GM21825 (cell line): ENCODE data around the gene AP1M1.
"Not testable (repeated sequence)": the region's sequence is repeated elsewhere in the genome, so short reads cannot be mapped to it uniquely, and the experiment has no call there.

ENCODE experiments used
- ATAC-seq: cut with Tn5 transposase; IDR thresholded peaks from one replicate; pipeline ENCODE4 v1.9.1; 2021; ENCODE audit warnings: mild to moderate bottlenecking, moderate library complexity; ENCODE audit not compliant: unreplicated experiment

Gene AP1M1

DNA sequence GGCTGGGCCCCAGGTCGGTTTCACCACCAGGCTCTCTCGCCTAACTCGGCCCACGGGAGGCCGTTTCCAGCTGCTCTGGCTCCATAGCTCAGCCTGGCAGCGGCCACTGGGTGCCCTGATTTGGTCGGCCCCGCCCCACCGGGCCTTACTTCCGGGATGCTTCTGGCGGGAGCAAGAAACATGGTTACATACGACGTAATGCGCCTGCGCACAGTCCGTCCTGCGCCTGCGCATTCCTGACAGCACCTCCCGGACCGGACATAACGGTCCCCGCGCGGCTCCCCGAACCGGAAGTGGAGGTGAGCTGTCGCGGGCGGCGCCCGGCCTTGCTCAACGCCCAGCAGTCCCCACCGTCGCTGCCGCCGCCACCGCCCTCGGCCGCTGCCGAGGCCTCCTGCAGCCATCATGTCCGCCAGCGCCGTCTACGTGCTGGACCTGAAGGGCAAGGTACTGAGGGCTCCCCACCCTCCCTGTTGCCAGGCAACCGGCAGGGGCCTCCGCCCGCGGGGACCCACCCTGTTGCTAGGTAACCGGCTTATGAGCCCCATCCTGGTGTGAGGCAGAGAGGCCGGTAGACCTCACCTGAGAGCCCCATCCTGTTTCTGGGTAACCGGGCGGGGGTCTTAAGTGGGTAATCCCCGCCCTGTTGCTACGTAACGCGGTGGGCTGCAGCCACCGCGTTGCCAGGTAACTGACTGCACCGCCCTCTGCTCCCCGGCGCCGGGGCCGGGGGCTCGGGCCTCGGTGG lies at the start of gene AP1M1:
Gene AP1M1 (plus strand): TSS at position 290 of the 748 bp plus-strand sequence. CDS start 116 bp downstream, at position 406.
- ATAC-seq, result peak; percentile 71

DNA sequence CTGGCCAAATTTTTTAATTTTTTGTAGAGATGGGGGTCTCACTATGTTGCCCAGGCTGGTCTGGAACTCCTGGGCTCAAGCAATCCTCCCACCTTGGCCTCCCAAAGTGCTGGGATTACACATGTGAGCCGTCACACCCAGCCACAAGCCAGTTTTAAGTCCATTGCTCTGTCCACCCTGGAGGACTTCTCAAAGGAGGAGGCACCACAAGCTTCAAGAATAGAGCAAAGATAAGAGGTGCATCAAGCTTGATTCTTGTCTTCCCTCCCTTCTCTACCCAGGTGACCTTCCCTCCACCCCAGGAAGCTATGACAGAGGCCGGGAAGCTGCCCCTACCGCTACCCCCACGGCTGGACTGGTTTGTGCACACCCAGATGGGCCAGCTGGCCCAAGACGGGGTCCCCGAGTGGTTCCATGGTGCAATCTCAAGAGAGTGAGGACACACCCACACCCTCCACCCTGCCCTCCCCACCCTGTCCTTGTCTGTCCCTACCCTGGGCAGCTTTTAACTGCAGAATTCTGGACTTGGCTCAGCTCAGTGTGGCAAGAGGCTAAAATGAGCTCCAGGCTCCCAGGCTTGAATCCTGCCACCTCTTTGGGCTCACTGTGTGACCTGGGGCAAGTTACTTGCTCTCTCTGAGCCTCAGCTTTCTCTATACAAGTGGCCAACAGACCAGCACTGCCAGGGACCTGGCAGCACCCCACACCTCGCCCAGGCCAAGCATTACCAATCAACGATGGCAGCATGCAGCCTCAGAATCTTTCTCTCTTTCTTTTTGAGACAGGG lies 49.1 kb upstream of the AP1M1 start:
- no peak for ATAC-seq

GRCh38 chr19:16153582-16154336 lies 44.0 kb upstream of the AP1M1 start:
- no peak for ATAC-seq

- no peak for ATAC-seq
Observed at GRCh38 chr19:16154557-16154956, 43.2 kb upstream of the AP1M1 start.

DNA sequence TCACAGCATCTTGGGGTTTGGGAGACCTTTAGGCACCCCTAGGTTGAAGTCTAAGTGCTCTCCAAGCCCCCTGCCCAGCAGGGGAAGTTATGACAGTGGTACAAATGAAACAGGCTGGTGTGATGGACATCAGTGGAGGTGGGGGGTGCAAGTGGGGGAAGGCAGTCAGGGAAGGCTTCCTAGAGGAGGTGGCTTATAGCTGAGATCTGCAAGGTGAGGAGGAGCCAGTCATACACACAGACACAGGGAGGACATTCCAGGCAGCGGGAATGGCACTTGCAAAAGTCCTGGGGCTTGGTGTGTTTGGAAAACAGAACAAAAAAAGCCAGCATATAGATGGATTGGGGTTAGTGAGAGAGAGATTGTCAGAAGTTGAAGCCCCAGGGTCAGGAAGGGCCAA lies 42.6 kb upstream of the AP1M1 start:
- ATAC-seq, result no peak

DNA sequence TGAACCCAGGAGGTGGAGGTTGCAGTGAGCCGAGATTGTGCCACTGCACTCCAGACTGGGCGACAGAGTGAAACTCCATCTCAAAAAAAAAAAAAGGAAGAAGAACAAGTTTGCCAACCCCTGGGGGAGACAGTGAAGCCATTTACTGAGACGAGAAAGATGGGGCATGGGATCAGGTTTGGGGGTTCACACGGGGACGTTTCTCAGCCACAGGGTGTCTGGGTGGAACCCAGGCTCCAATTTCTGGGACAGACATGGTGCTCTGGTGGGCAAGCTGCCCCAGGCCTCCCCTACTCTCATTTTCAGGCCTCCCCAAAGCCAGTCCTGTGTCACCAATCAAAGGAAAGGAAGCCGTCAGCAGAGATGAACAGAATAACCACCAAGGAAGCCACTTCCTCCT lies 40.8 kb upstream of the AP1M1 start:
- no peak for ATAC-seq

DNA sequence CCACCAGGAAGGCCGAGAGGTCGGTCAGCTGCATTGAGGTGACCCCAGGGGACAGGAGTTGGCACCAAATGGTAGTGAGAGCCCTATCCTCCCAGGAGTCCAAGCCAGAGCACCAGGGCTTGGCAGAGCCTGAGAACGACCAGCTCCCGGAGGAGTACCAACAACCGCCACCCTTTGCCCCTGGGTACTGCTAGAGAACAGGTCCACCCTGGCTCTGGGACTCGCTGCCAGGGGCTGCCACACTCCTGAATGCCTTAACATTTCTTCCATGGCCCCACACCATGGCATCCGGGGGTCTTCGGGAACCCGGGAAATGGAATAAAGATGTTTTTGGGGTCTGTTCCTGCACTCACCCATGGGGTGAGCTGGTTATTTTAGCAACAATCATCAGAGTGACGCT lies 40.1 kb upstream of the AP1M1 start:
- ATAC-seq, result no peak

GRCh38 chr19:16159655-16160054 lies 38.1 kb upstream of the AP1M1 start:
- no peak for ATAC-seq

GRCh38 chr19:16160445-16160942 lies 37.2 kb upstream of the AP1M1 start:
- no peak for ATAC-seq

DNA sequence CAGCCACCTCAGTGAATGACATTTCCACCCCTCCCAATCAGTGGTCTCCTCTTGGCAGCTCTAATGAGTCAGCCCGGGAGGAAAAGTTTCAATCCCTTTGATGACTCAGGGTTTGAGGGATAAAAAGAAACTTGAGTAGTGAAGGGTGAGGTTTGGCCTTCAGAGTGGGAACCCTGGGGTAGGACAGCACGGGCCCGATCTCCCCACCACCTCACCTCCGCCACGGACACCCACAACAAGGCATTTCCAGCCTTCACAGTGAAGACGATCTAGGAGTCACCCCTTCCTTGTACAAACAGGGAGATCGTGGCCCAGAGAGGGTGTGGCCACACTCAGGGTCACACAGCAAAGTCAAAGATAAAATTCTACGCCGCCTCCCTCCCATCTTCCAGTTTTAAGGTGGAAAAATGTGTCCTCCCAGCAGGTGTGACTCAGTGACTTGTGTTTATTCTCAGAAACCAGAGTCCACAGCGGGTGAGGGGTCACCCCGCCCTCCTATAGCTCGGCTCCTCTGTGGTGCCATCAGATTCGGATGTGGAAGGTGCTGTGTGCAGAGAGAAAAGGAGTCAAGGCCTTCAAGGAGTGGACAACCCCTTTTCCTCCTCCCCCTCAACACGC lies 36.7 kb upstream of the AP1M1 start:
- ATAC-seq, result no peak

DNA sequence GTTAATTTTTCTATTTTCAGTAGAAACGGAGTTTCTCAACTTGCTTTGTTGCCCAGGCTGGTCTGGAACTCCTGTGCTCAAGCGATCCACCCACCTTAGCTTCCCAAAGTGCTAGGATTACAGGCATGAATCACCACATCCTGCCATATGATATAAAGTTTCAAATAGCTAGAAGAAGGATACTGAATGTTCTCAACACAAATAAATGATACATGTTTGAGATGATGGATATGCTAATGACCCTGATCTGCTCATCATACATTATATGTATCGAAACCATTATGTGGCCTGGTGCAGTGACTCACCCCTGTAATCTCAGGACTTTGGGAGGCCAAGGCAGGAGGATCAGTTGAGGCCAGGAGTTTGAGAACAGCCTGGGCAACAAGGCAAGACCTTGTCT lies 35.9 kb upstream of the AP1M1 start:
- no peak for ATAC-seq

DNA sequence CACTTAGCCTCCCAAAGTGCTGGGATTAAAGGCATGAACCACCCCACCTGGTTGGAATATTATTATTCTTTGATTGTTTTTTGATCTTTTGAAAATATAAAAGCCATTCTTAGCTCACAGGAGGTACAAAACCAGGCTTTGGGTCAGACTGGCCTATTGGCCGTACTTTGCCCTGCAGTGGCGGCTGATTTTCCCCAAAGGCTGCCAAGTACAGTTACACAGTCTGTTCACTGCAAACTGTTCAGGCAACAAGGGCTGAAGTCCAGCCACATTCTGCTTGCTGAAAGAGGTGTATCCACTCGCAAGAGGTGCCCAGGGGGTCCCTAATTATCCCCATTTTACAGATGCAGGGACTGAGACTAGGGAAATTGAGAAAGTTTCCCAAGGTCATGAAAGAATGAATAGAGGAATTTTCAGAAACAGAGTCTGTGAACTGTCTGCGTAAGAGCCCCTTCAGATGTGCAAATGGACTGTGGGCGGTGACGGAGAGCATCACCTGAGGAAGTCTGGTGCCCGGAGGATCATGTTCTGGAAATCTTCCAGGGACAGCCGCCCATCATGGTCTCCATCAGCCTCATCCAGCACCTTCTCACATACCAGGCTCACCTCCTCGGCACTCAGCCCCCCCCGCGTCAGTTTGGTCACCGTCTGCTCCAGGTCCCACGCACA lies 33.4 kb upstream of the AP1M1 start:
- ATAC-seq, result no peak

DNA sequence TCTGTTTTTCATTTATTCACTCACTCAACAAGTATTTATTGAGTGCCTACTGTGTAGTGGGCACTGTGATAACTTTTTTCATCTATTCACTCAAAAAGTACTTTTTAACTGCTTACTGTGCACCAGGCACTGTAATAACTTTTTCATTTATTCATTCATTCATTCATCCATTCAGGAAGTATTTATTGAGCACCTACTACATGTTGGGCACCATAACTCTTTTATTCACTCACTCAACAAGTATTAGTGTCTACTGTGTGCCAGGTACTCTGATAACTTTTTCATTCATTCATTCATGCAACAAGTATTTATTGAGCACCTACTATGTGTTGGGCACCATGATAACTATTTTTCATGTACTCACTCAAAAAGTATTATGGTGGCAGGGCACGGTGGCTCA lies 31.3 kb upstream of the AP1M1 start:
- ATAC-seq, result no peak

DNA sequence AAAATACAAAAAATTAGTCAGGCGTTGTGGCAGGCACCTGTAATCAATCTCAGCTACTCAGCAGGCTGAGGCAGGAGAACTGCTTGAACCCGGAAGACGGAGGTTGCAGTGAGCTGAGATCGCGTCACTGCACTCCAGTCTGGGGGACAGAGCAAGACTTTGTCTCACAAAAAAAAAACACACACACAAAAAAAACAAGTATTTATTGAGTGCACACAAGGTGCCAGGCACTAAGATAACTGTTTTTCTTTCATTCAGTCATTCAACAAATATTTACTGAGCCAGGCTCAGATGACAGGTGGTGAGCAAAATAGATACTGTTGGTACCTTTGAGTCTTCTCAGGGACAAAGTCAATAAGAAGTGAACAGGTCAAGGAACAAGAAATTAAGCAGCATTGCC lies 30.7 kb upstream of the AP1M1 start:
- no peak for ATAC-seq

- ATAC-seq, result no peak
Observed at GRCh38 chr19:16168465-16169081, 29.1 kb upstream of the AP1M1 start.

DNA sequence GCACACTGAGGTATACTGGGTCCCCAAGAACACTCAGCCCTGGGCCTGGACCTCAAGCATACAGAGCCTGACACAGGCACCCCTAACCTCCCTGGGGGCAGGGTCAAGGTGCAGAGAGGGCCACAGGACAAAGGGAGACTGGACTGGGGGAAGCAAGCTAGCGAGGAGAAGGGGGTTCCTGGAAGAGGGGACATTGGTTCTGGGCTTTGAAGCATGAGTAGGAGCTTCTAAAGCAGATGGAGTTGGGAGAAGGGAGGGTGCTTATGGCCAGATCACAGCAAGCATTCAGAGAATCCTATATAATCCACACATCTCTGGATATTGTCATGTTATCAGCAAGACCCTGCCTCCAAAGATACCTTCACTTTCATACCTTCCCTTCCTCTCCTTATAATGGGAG lies 27.6 kb upstream of the AP1M1 start:
- no peak for ATAC-seq

- ATAC-seq, result no peak
Observed at GRCh38 chr19:16175954-16176353, 21.8 kb upstream of the AP1M1 start.

DNA sequence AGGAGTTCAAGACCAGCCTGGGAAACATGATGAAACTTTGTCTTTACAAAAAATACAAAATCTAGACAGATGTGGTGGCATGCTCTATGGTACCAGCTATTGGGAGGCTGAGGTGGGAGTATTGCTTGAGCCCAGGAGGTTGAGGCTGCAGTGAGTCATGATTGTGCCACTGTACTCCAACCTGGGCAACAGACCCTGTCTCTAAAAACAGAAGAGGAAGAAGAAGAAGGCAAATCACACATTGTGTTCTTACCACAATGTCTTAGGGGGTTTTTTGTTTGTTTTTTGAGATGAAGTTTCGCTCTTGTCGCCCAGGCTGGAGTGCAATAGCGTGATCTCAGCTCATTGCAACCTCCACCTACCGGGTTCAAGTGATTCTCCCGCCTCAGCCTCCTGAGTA lies 18.8 kb upstream of the AP1M1 start:
- ATAC-seq, result not testable (repeated sequence)

DNA sequence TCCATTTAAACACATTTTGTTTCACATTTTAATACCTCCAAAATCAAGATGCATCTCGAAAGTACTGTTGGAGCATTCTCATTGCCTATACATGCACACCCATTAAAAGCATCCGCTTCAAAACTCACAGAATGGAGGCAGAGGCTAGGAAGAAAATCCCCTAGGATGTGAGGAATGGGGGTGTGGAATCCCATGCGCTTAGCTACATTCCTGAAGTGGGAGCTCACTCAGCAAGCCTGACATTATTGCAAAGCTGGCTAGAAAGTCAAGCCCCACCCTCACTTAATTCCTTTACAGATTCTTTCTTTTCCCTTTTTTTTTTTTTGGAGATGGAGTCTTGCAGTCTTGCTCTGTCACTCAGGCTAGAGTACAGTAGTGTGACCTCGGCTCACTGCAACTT lies 17.1 kb upstream of the AP1M1 start:
- no peak for ATAC-seq

- no peak for ATAC-seq
Observed at GRCh38 chr19:16184665-16185122, 13.0 kb upstream of the AP1M1 start.
